Activated naive CD4-positive, alpha-beta T cell treated with anti-CD3 and anti-CD28 coated beads, Interleukin-2, amount 50 U/mL, for 24 hours (primary cell): Measurements from ENCODE around the gene USP40.

Experiments used
- H3K27ac Mint-ChIP-seq: one replicate; pipeline ENCODE4 v1.8.0; 2021; ENCODE audit warnings: mild to moderate bottlenecking, mixed read lengths
- H3K27me3 Mint-ChIP-seq: one replicate; pipeline ENCODE4 v1.8.0; 2021; ENCODE audit warnings: mixed read lengths
- H3K36me3 Mint-ChIP-seq: one replicate; pipeline ENCODE4 v1.8.0; 2021; ENCODE audit warnings: mixed read lengths
- H3K4me1 Mint-ChIP-seq: one replicate; pipeline ENCODE4 v1.8.0; 2021; ENCODE audit warnings: mixed read lengths
- H3K4me3 Mint-ChIP-seq: one replicate; pipeline ENCODE4 v1.8.0; 2021; ENCODE audit warnings: mild to moderate bottlenecking, mixed read lengths
- H3K9me3 Mint-ChIP-seq: one replicate; pipeline ENCODE4 v1.8.0; 2021; ENCODE audit warnings: mixed read lengths

Gene USP40

DNA sequence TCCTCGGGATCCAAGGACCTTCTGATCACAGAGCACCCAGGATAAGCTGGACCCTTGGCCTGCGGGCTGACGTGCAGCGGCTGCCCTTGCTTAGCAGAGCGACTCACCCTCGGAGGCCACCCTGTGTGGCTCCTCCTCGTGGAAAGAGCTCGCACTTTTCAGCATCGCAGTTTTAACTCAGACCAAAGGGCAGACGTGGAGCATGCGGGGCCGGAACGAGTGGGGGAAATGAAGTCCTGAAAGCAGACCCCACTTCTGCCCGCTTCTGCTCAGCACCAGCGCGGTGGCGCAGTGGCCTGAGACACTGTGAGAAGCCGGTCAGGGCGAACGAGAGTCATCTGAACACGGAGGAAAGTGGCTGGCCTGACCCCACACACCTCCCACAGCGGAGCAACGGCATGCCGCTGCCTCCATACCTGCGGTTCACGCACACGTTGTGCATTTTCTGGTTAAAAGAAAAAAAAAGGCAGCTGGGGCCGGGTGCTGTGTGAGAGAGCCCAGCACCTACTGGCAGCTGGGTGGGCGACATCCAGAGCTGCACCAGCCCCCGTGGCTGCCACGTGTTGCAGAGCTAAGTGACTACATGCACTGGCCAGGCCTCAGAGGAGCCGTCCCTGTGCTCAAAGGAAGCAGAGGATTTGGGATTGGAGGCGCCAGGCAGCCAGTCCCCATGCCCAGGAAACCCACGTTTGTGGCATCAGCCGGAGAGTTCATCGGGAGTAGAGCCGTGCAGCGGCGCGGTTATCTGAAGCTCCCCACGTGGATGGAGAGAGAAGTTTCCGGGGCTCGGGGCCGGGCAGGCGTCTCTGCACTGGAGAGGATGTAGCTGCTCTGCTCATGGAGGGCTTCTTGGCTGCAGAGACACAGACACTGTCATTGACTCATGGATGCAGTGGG lies 89.7 kb downstream of the USP40 start:
- Mint-ChIP-seq H3K27me3 (no peaks in the 10 kb centered on the region), H3K9me3 (no peaks in the 10 kb centered on the region), H3K36me3 (peaks cover 8% of the 10 kb centered on the region), H3K4me1 (no peaks in the 10 kb centered on the region), H3K4me3 (no peak overlapping the region), H3K27ac (peak overlapping the region; percentile 30)

DNA sequence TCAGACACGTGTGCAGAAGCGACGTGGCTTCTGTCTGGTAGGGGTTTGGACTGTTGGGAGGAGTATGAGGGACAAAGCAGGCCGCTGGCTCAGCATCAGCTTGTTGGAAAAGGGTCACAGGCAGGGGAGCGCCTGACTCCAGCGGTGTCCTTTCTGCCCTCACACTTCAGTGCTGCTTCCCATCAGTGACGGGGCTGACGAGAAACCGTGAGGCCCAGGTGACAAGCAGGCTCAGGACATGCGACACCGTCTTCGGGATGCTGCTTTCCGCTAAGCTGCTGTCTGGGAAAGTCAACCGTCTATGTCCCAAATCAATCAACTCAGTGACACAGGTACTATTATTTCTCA lies 90.5 kb downstream of the USP40 start:
- H3K4me3 Mint-ChIP-seq: no peak overlapping the region
- H3K9me3 Mint-ChIP-seq: no peaks in the 10 kb centered on the region
- H3K4me1 Mint-ChIP-seq: no peaks in the 10 kb centered on the region
- no peak overlapping the region for H3K27ac Mint-ChIP-seq
- no peaks in the 10 kb centered on the region for H3K27me3 Mint-ChIP-seq
- peaks cover 10% of the 10 kb centered on the region for H3K36me3 Mint-ChIP-seq

DNA sequence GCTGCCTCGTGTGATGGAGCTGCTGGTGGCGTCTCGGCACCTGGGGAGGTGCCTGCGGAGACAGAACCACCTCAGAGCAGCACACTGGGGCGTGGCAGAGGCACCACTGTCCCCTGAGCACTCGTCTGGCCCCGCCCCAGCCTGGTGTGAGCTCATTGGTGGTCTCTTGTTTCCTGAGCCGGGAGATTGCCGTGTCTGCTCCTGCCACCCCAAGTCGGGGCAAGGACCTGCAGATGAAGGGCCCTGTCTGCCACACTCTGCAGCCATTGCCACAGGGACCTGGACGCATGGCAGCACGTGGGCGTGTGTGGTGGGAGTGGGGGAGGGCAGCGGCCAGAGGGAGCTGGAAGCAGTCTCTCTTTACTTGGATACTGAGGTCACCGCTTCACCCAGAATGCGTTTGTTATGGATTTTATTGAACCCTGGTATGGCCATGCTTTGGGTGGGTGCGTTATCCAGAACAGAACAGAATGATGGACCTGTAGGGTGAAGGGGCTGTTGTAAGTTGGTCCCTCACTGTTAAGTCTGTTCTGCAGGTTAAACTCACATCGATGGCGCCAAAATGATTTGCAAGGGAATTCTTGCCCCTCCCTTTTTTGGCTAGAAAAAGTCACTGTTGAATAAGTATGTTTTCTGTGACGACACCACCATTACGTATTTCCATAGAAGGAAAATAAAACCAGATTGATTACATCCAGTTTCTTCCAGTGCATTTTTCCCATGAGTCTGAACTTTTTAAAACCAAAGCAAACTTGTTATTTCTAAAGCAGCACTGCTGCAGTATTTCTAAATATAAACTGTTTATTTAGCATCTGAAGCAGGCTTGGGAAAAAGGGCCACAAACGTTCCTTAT lies 92.0 kb downstream of the USP40 start:
- Mint-ChIP-seq H3K9me3 (no peaks in the 10 kb centered on the region), H3K4me1 (no peaks in the 10 kb centered on the region), H3K36me3 (peaks cover 13% of the 10 kb centered on the region), H3K27ac (no peak overlapping the region), H3K27me3 (no peaks in the 10 kb centered on the region), H3K4me3 (no peak overlapping the region)

DNA sequence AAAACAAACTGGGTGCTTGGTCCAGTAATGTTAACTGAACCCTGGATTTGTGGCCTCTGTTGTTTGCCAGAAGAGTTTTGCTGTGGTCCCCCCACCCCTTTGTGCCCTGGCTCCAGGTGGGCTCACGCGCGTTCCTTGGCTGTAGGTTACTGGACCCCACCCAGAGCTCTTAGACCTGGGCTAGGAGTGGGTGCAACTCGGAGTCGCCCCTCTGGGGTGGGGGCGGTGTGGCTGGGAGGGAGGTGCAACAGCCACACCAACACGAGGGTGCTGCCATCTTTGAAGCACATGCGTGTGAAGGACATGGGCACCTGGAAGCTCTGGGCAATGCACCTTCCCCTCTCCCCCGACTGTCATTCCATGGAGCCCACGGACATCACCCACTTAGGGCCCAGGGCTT lies 92.7 kb downstream of the USP40 start:
- H3K4me3 Mint-ChIP-seq: no peak overlapping the region
- H3K36me3 Mint-ChIP-seq: peaks cover 15% of the 10 kb centered on the region
- H3K9me3 Mint-ChIP-seq: no peaks in the 10 kb centered on the region
- no peaks in the 10 kb centered on the region for H3K27me3 Mint-ChIP-seq
- H3K27ac Mint-ChIP-seq: no peak overlapping the region
- H3K4me1 Mint-ChIP-seq: no peaks in the 10 kb centered on the region

DNA sequence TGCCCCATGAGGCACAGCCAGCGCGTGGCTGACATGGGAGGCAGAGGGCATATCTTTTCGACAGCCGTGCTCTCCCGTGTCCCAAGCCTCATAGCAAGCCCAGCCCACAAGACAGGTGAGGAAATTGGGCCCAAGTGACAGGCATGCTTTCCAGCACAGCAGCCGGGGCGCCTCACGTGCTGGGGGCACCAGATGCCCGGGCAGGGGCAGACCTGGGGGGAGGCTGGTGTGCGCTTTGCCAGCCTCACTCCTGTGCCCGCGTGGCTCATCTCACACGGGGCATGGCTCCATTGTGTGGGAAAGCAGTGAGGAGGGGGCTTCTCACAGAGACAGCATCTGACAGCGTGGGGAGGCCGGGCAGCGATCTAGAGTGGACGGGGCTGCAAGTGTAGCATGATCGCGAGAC lies 93.2 kb downstream of the USP40 start:
- Mint-ChIP-seq H3K9me3 (no peaks in the 10 kb centered on the region), H3K36me3 (peaks cover 17% of the 10 kb centered on the region), H3K27ac (no peak overlapping the region), H3K4me1 (no peaks in the 10 kb centered on the region), H3K4me3 (no peak overlapping the region), H3K27me3 (no peaks in the 10 kb centered on the region)

DNA sequence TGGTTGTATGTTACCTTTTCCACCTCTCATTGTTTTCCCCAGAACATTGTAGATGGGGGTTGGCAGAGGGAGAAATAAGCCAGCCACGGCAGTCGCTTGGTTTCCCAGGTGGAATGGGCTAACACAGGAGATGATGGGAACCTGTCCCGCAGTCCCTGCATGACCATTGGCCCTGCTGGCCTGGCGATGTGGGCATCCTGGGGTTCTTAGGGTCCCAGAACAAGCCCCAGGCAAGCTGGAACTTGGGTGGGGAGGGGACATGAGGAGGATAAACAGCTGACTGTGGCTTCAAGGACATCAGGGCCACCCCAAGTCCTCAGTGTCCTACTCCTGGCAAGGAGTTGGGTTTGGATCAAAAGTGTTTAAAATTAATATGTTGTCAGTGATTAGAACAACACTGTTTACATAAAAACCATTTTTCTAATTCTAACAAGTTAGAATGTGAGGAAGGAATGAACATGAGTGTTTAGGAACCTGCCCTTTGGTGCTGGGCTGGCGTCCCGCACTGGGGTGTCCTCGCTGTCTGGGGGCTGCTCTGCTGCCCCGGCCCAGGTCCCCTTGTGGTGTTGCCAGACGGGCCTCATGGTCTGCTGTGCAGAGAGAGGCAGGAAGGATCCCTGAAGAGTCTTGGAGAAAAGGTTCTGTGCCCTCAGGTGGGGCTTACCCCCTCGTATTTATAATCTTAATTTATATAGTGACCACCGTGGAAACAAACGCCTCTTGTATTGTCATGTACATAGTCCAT lies 95.1 kb downstream of the USP40 start:
- Mint-ChIP-seq H3K27ac (no peak overlapping the region), H3K27me3 (no peaks in the 10 kb centered on the region), H3K9me3 (no peaks in the 10 kb centered on the region), H3K4me1 (no peaks in the 10 kb centered on the region), H3K4me3 (no peak overlapping the region), H3K36me3 (peaks cover 23% of the 10 kb centered on the region)

DNA sequence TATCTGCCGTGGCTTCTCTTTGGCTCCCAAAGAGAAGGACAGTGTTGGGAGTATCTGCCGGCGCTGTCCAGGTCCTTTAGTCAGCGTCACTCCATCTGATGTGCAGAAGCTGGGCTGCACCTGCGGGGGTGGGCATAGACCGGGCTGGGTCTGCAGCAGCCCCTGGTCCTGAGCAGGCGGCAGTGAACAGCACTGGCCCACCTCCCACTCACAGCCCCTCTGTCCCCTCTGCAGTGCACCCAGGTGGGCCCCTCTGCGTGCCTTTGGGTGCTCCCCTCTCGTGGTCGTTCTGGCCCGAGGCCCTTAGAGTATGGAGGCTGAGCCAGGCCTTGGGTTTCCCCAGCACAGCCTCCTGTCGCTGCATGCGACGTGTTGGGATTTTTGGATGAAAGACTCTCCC lies 95.7 kb downstream of the USP40 start:
- no peak overlapping the region for H3K27ac Mint-ChIP-seq

DNA sequence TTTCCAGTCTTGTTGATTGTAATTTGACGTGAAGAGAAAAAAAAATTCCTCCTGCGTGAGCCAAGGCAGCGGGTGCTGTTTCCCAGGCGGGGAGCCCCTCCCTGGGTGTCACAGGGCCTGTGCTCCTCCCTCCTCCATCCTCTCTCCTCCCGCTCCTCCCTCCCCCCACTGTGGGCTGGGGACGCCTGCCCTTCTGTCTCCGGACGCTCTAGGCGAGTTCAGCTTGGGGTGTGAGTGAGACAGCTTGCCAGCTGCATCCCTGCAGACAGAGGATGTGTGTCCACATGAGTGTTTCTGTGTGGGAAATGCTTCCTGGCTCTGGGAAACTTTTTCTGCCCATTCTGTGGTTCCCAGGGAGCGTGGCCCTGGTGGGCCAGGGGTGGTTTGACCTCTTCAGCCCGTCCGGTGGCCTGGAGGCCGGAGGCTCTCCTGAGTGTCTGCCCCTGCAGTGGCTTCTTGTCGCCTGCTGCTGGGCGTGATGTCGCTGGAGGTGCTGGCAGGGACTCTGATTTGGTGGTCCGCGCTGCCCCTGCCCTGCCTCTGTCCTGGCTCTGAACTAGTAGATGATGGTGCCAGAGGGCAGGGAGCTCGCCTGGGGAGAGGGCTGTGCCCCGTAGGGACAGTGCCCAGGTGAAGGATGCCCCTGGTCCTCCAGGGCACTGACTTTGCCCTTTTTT lies 96.4 kb downstream of the USP40 start:
- Mint-ChIP-seq H3K27ac (no peak overlapping the region), H3K27me3 (no peaks in the 10 kb centered on the region), H3K4me1 (no peaks in the 10 kb centered on the region), H3K4me3 (no peak overlapping the region), H3K9me3 (no peaks in the 10 kb centered on the region), H3K36me3 (peaks cover 28% of the 10 kb centered on the region)

More for the DNA sequence above, 95.7 kb downstream of the USP40 start:
- no peaks in the 10 kb centered on the region for H3K4me1 Mint-ChIP-seq
- H3K36me3 Mint-ChIP-seq: peaks cover 28% of the 10 kb centered on the region
- no peaks in the 10 kb centered on the region for H3K9me3 Mint-ChIP-seq
- H3K4me3 Mint-ChIP-seq: no peak overlapping the region
- no peaks in the 10 kb centered on the region for H3K27me3 Mint-ChIP-seq

DNA sequence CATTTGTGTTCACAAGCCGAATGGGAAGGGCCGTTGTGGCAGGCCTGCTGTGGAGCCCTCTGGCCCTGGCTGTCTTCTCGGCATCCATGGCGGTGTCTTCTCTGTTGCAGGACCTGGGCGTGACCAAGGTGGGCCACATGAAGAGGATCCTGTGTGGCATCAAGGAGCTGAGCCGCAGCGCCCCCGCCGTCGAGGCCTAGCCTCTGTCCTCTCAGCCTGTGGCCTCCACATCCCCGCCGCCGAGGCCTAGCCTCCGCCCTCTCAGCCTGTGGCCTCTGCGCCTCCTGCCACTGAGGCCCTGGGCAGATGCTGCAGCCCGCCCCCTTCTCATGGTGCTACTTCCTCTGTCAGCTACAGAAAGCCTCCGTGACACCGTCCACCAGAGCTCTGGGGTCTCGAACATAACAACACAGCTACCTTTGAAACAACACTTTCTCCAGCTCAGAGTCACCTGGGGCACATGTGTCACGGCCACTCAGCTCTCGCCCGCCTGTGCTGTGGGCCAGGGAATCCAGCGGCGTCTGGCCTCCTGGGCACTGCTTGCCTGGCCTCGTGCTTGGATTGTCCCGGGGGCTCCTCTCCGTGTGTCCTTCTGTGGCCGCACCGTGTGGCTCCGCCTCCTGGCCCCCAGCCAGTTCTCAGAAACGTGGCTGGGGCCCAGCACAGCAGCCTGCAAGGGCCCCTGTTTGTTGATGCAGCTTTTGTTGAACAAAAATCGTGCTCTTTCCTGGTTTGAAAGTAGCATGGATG lies 97.1 kb downstream of the USP40 start:
- Mint-ChIP-seq H3K9me3 (no peaks in the 10 kb centered on the region), H3K27me3 (no peaks in the 10 kb centered on the region), H3K4me3 (no peak overlapping the region), H3K27ac (peak overlapping the region; percentile 73), H3K36me3 (peaks cover 28% of the 10 kb centered on the region), H3K4me1 (no peaks in the 10 kb centered on the region)

DNA sequence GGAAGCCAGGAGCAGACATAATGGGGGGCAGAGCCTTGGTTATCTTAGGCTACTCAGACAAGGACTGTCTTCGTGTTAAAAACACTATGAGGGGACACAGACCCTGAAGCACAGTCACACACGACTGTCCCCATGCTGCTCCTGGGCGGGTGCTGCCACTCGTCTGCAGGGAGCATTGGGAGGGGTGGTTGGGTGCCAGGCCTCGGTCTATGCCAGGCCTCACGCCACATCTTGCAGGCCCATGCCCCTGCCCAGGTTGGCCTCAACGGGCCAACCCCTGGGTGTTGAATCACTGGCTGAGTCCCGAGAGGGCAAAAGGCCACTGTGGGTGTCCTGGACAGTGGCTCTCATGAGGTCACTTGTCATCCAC lies 97.9 kb downstream of the USP40 start:
- H3K27me3 Mint-ChIP-seq: no peaks in the 10 kb centered on the region
- H3K27ac Mint-ChIP-seq: no peak overlapping the region
- H3K4me1 Mint-ChIP-seq: no peaks in the 10 kb centered on the region
- H3K9me3 Mint-ChIP-seq: no peaks in the 10 kb centered on the region
- H3K36me3 Mint-ChIP-seq: peaks cover 29% of the 10 kb centered on the region
- no peak overlapping the region for H3K4me3 Mint-ChIP-seq

DNA sequence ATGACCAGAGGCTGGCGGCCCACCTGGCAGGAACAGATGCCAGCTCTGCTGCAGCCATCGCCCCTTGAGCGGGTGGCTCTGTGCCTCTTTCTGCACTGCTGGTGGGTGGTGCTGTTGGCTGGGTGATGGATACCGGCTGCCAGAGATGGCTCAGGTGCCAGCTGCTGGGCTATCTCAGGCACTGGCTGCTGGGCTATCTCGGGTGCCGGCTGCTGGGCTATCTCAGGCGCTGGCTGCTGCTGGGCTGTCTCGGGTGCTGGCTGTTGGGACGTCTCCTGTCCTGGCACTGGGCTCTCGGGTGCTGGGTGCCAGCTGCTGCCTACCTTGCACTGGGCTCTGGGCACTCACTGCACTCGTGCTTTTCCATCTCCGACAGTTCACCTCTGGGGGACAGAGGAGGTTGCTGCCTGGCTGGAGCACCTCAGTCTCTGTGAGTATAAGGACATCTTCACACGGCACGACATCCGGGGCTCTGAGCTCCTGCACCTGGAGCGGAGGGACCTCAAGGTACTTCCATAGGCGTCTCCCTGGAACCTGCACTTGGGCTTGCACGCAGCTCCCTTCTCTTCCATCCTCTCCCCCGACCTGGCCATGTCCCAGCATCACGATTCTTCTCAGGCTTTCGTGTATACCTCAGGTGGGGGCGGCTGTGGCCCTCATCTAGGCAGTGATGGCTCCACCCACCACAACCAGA lies 98.4 kb downstream of the USP40 start:
- H3K4me1 Mint-ChIP-seq: no peaks in the 10 kb centered on the region
- no peak overlapping the region for H3K4me3 Mint-ChIP-seq
- peaks cover 32% of the 10 kb centered on the region for H3K36me3 Mint-ChIP-seq
- H3K27me3 Mint-ChIP-seq: no peaks in the 10 kb centered on the region
- H3K27ac Mint-ChIP-seq: no peak overlapping the region
- no peaks in the 10 kb centered on the region for H3K9me3 Mint-ChIP-seq

DNA sequence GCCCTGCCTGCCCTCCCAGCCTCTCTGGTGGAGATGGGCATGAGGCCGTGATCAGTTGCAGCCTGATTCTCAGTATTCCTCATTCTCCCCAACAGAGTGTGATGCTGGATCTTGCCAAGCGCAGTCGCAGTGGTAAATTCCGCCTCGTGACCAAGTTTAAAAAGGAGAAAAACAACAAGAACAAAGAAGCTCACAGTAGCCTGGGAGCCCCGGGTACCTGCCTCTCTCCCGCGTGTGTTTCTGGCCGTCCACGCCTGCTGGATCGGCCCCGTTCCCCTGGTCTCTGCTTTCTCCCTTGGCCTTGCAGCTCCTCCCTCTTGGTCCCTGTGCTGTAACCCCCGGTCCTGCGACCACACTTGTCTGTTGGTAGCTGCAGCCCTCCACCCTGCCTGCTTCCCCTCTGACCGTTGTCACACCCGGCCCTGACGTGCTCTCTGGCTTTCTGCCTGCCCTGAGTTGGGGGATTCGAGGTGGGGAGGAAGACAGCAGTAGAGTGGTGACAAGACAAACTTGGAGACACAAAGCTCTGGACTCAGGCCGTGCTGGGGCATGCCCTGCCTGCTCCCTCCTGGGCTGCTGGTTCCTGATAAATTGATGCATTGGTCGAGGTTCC lies 99.5 kb downstream of the USP40 start:
- no peak overlapping the region for H3K4me3 Mint-ChIP-seq
- H3K9me3 Mint-ChIP-seq: no peaks in the 10 kb centered on the region
- H3K27me3 Mint-ChIP-seq: no peaks in the 10 kb centered on the region
- no peaks in the 10 kb centered on the region for H3K4me1 Mint-ChIP-seq
- no peak overlapping the region for H3K27ac Mint-ChIP-seq
- H3K36me3 Mint-ChIP-seq: peaks cover 29% of the 10 kb centered on the region

DNA sequence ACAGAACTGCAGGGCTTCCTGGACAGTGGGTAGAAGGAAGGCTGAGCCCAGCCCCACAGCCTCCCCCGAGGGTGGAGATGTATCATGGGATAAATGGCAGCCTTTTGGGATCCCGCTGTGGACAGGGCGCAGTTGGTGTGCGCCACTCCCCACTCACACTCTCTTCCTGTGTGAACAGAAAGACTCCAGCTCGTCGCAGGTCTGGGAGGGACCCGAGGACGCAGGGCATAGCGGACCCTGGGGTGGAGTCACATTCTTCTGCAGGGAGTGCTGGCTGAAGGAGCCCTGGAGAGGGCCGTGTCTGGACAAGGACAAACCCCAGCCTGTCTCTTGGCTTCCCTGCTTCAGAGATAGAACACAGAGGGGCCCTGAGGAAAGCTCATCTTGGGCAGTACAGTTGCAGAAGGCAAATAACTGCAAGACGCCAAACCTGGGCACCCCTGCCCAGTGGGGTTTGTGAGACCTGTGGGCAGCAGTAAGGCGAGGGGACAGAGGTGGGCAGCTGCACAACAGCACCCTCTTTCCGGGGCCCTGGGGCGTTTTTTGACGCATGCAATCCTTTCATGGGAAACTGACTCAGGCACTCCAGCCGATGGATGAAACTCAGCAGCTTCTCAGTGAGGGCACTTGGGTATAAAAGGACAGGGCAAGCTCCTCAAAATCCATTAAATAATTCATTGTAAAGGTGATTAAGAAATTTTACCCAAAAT lies 101.9 kb downstream of the USP40 start:
- H3K4me1 Mint-ChIP-seq: no peaks in the 10 kb centered on the region
- H3K9me3 Mint-ChIP-seq: no peaks in the 10 kb centered on the region
- no peaks in the 10 kb centered on the region for H3K27me3 Mint-ChIP-seq
- no peak overlapping the region for H3K4me3 Mint-ChIP-seq
- H3K27ac Mint-ChIP-seq: no peak overlapping the region
- peaks cover 25% of the 10 kb centered on the region for H3K36me3 Mint-ChIP-seq
